Endothelial cell of umbilical vein (primary cell): Measurements from ENCODE around the gene PTPRD. TPM values are rescaled to one million over a fixed set of nuclear protein-coding genes. Genes with fewer than 3 reads are reported as not detected.

Source experiments
- BruUV-seq: library from RNA; stranded (reverse); fragments of 400-500 nt; replicated peaks from 2 replicates; lab custom pipeline; 2021; lab: Mats Ljungman, UMichigan
- CTCF ChIA-PET: fragments of 300-600, 350-600 bp; sonication (Branson Sonifier 250); formaldehyde crosslinking; loops from one replicate; lab custom pipeline; 2021; ENCODE audit warnings: antibody characterized with exemption, inconsistent platforms; lab: Charles Lee
- POLR2A ChIA-PET: fragments of 300-600, 350-600 bp; sonication (Branson Sonifier 250); formaldehyde crosslinking; loops from one replicate; lab custom pipeline; 2021; ENCODE audit warnings: antibody characterized with exemption, inconsistent platforms; lab: Charles Lee
- DNase-seq: peaks from one replicate; pipeline ENCODE4 v3.0.0-alpha.2; 2011; ENCODE audit warnings: low read depth, low spot score
- FAIRE-seq: peaks from 2 replicates; lab custom pipeline; 2011; peaks lifted over from hg19 to GRCh38; lab: Jason Lieb, UNC
- H2AFZ ChIP-seq: 2 replicates; pipeline ENCODE4 v1.6.0; 2012; ENCODE audit warnings: low read depth, low read length, control low read depth, inconsistent platforms
- H3K27ac ChIP-seq: 2 replicates; pipeline ENCODE4 v1.5.1; 2011; ENCODE audit warnings: low read depth, mild to moderate bottlenecking, control low read depth, low read length, moderate library complexity; ENCODE audit not compliant: insufficient read depth
- H3K27me3 ChIP-seq, 2 experiments: 2 replicates each; pipeline versions ENCODE4 v1.6.0 to v1.6.1; 2011; ENCODE audit warnings: low read length in 2 of 2, mixed read lengths in 1 of 2; ENCODE audit not compliant: control insufficient read depth in 2 of 2, insufficient read depth in 2 of 2
- H3K36me3 ChIP-seq, 2 experiments: 2 replicates in 1 of 2; 3 replicates in 1 of 2; pipeline ENCODE4 v1.5.1; 2011; ENCODE audit warnings: low read length in 2 of 2, mild to moderate bottlenecking in 1 of 2, moderate library complexity in 1 of 2; ENCODE audit not compliant: control insufficient read depth in 2 of 2, insufficient read depth in 2 of 2; ENCODE audit errors: extremely low read depth in 1 of 2
- H3K4me1 ChIP-seq: 3 replicates; pipeline ENCODE4 v1.5.1; 2011; ENCODE audit warnings: mild to moderate bottlenecking, low read length; ENCODE audit not compliant: control insufficient read depth, insufficient read depth; ENCODE audit errors: extremely low read depth
- H3K4me2 ChIP-seq: 2 replicates; pipeline ENCODE4 v1.6.1; 2011; ENCODE audit warnings: low read length, control low read depth, mixed read lengths; ENCODE audit not compliant: insufficient read depth
- H3K4me3 ChIP-seq, 3 experiments: fragments of 200-600 bp in 1 of 3; sonication (generic), shearing (Covaris generic) in 1 of 3; replicated peaks in 1 of 3; 2 replicates each; pipeline ENCODE4 v1.5.1; 2011 to 2016; ENCODE audit warnings: control low read depth in 3 of 3, low read length in 3 of 3, mild to moderate bottlenecking in 2 of 3, inconsistent platforms in 1 of 3, low read depth in 1 of 3, moderate library complexity in 1 of 3; ENCODE audit not compliant: insufficient read depth in 1 of 3
- H3K79me2 ChIP-seq: 2 replicates; pipeline ENCODE4 v1.6.0; 2012; ENCODE audit warnings: low read length, inconsistent platforms; ENCODE audit not compliant: control insufficient read depth, insufficient read depth
- H3K9ac ChIP-seq: replicated peaks from 2 replicates; pipeline ENCODE3; 2011; ENCODE audit warnings: low read length, control low read depth; ENCODE audit not compliant: insufficient read depth; ENCODE audit errors: extremely low read depth
- H3K9me1 ChIP-seq: replicated peaks from 3 replicates; pipeline ENCODE4 v1.6.0; 2011; ENCODE audit warnings: mild to moderate bottlenecking, low read length; ENCODE audit not compliant: control insufficient read depth, insufficient read depth; ENCODE audit errors: extremely low read depth
- H3K9me3 ChIP-seq: replicated peaks from 2 replicates; pipeline ENCODE4 v1.5.1; 2012; ENCODE audit warnings: low read length, inconsistent platforms; ENCODE audit not compliant: control insufficient read depth, insufficient read depth
- H4K20me1 ChIP-seq: replicated peaks from 2 replicates; pipeline ENCODE3; 2011; ENCODE audit warnings: mild to moderate bottlenecking, low read length; ENCODE audit not compliant: control insufficient read depth, insufficient read depth; ENCODE audit errors: extremely low read depth
- EZH2 ChIP-seq: IDR thresholded peaks from 2 replicates; pipeline ENCODE4 v1.6.1; 2012; ENCODE audit warnings: borderline replicate concordance, low read depth, mild to moderate bottlenecking, moderate library complexity, low read length, inconsistent platforms; ENCODE audit not compliant: severe bottlenecking
- FOS ChIP-seq: IDR thresholded peaks from 2 replicates; pipeline ENCODE4 v1.6.1; 2011; ENCODE audit warnings: mild to moderate bottlenecking, low read length, moderate library complexity, borderline replicate concordance; ENCODE audit not compliant: insufficient read depth
- GATA2 ChIP-seq: IDR thresholded peaks from 2 replicates; pipeline ENCODE4 v1.7.0; 2011; ENCODE audit warnings: low read depth, mild to moderate bottlenecking, moderate library complexity, mixed read lengths, low read length; ENCODE audit not compliant: insufficient read length, insufficient read depth
- JUN ChIP-seq: IDR thresholded peaks from 2 replicates; pipeline ENCODE4 v1.6.1; 2011; ENCODE audit warnings: borderline replicate concordance, low read depth; ENCODE audit not compliant: insufficient read length, insufficient read depth
- MYC ChIP-seq: IDR thresholded peaks from one replicate; pipeline ENCODE4 v1.6.1; 2011; ENCODE audit warnings: mild to moderate bottlenecking, low read depth, low read length
- POLR2A ChIP-seq: IDR thresholded peaks from 2 replicates; pipeline ENCODE4 v1.6.1; 2012; ENCODE audit warnings: low read depth, mild to moderate bottlenecking, control low read depth, low read length
- POLR2AphosphoS5 ChIP-seq: IDR thresholded peaks from 2 replicates; pipeline ENCODE4 v1.6.1; 2012; ENCODE audit warnings: low read depth, mild to moderate bottlenecking, control low read depth, low read length, moderate library complexity; ENCODE audit not compliant: insufficient read depth
- dilution Hi-C: fragments of 300-500 bp; cut with MboI; formaldehyde crosslinking; loops from one replicate; pipeline ENCODE4 v1.15.0; 2019; ENCODE audit warnings: low sequenced_read_pairs; ENCODE audit not compliant: extremely low pct_ligation_motif_present
- intact Hi-C: fragments of 100-400 bp; cut with micrococcal nuclease; formaldehyde crosslinking; loops from one replicate; pipeline ENCODE4 v1.10.0; 2022
- polyA plus RNA-seq, 4 experiments: library from polyadenylated mRNA; depleted of rRNA in 3 of 4; stranded (reverse) in 3 of 4; unstranded in 1 of 4; fragments of >200 nt; gene quantifications; 2 replicates each; pipeline versions ENCODE4 v1.2.1 to v1.2.3, GENCODE V29; 2011 to 2012; ENCODE audit warnings: missing spikeins in 1 of 4
- total RNA-seq: library from RNA; stranded (reverse); gene quantifications from 2 replicates; pipeline ENCODE4 v1.2.3, GENCODE V29; 2021
- TF ChIP-seq, protein P1 (sequence below), 2 donors: IDR thresholded peaks; 1 replicate in 1 of 2; 2 replicates in 1 of 2; pipeline ENCODE4 v1.5.1; 2011; ENCODE audit warnings: low read length in 2 of 2, mild to moderate bottlenecking in 2 of 2, moderate library complexity in 2 of 2, control low read depth in 1 of 2, inconsistent platforms in 1 of 2, low read depth in 1 of 2; ENCODE audit not compliant: insufficient read depth in 1 of 2; ENCODE audit errors: extremely low read depth in 1 of 2
- TF ChIP-seq, protein P2 (sequence below): IDR thresholded peaks from 2 replicates; pipeline ENCODE4 v1.6.1; 2011; ENCODE audit not compliant: insufficient read depth, insufficient read length

The PTPRD gene
- total and polyA plus RNA-seq, 2 donors (not counting 3 experiments of a cell fraction or from before 2014, with no cell fraction given), result 5.5 to 5.7 TPM

DNA sequence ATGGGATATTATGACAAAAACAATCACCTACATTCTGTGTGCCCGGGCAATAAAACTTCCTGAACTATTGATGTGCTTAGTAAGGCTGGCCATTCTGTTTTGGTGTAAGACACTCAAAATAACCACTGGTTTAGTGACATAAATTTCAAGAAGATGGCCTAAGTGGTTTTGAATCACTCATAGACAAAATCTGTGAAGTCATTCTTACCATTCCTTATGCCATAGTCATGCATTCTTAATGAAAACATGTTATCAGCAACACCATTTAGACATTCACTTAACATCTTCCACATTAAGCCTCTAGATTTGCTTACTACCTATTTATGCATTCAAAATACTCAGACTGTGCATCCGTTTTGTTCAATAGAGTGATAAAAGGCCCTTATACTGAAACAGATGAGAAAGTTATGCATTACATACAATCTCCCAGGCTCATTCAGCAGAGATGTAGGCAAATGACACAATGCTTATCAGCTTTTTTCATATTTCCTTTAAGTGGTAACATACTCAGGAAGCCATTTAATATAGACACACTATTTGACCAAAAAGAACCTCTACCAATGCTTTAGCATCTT lies 1964.4 kb downstream of the PTPRD start:
- H3K4me1 ChIP-seq, result no peaks in the 10 kb centered on the region
- BruUV-seq, result no TSS peak
- FAIRE-seq, result no peak

More for the DNA sequence above, 1964.4 kb downstream of the PTPRD start:
- no peaks in the 10 kb centered on the region for H3K36me3 ChIP-seq
- TF ChIP-seq, protein P1, sequence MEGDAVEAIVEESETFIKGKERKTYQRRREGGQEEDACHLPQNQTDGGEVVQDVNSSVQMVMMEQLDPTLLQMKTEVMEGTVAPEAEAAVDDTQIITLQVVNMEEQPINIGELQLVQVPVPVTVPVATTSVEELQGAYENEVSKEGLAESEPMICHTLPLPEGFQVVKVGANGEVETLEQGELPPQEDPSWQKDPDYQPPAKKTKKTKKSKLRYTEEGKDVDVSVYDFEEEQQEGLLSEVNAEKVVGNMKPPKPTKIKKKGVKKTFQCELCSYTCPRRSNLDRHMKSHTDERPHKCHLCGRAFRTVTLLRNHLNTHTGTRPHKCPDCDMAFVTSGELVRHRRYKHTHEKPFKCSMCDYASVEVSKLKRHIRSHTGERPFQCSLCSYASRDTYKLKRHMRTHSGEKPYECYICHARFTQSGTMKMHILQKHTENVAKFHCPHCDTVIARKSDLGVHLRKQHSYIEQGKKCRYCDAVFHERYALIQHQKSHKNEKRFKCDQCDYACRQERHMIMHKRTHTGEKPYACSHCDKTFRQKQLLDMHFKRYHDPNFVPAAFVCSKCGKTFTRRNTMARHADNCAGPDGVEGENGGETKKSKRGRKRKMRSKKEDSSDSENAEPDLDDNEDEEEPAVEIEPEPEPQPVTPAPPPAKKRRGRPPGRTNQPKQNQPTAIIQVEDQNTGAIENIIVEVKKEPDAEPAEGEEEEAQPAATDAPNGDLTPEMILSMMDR (IDR thresholded peaks at IDR 0.05; ENCODE audit: extremely low read depth in 1 of 2, insufficient read depth in 1 of 2, low read depth in 1 of 2, low read length in 2 of 2), result no peak
- TF ChIP-seq MYC (no peak), EZH2 (no peak), GATA2 (no peak), FOS (no peak), POLR2A (no peak), JUN (no peak), POLR2AphosphoS5 (no peak)
- TF ChIP-seq, protein P2, sequence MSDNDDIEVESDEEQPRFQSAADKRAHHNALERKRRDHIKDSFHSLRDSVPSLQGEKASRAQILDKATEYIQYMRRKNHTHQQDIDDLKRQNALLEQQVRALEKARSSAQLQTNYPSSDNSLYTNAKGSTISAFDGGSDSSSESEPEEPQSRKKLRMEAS, result no peak
- H3K4me2 ChIP-seq, result no peak overlapping the region
- peak; percentile 8 for DNase-seq
- no peaks in the 10 kb centered on the region for H4K20me1 ChIP-seq
- dilution Hi-C loops (no loop called here), intact Hi-C loops (no loop called here)
- H3K27ac ChIP-seq, result no peak overlapping the region
- H3K9me3 ChIP-seq, result no peaks in the 10 kb centered on the region
- ChIA-PET POLR2A (no interaction called here), CTCF (no interaction called here)
- H3K79me2 ChIP-seq, result no peaks in the 10 kb centered on the region
- no peaks in the 10 kb centered on the region for H3K9me1 ChIP-seq
- no peak overlapping the region for H3K4me3 ChIP-seq
- H3K27me3 ChIP-seq, result no peaks in the 10 kb centered on the region
- no peak overlapping the region for H3K9ac ChIP-seq
- H2AFZ ChIP-seq, result no peak overlapping the region
